D721Med (cell line): Measurements from ENCODE around the gene RNF40.
"Not testable (repeated sequence)": the region's sequence is repeated elsewhere in the genome, so short reads cannot be mapped to it uniquely, and the experiment has no call there.

ENCODE experiments used
- DNase-seq: peaks from one replicate; pipeline ENCODE4 v3.0.0; 2011; ENCODE audit warnings: low spot score; ENCODE audit not compliant: insufficient read length
- FAIRE-seq: peaks from 2 replicates; lab custom pipeline; 2011; peaks lifted over from hg19 to GRCh38; lab: Jason Lieb, UNC
- CTCF ChIP-seq: IDR thresholded peaks from 2 replicates; pipeline ENCODE4 v1.5.1; 2012; ENCODE audit warnings: mild to moderate bottlenecking, control low read depth; ENCODE audit not compliant: insufficient read depth; ENCODE audit errors: missing control alignments

The RNF40 gene

DNA sequence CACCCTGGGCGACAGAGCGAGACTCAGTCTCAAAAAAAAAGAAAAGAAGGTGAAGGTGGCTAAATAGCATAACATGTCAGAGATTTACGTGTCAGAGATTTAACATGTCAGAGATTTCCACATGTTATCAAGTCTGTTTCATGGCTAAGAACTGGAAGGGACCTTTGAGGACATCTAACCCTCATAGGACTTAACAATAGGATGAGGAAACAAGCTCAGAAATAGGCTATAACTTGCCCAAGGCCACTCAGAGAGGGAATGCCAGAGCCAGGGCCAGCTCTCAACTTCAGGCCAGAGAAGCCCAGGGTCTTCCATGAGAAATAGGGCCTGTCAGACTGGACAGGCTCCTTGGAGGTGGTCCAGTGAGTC is 51.7 kb downstream of the RNF40 start:
- DNase-seq (no peak), FAIRE-seq (no peak)
- TF ChIP-seq CTCF, result no peak

- no peak for FAIRE-seq
- no peak for TF ChIP-seq CTCF
- no peak for DNase-seq
Measured at GRCh38 chr16:30816769-30817168, 54.6 kb downstream of the RNF40 start.

DNA sequence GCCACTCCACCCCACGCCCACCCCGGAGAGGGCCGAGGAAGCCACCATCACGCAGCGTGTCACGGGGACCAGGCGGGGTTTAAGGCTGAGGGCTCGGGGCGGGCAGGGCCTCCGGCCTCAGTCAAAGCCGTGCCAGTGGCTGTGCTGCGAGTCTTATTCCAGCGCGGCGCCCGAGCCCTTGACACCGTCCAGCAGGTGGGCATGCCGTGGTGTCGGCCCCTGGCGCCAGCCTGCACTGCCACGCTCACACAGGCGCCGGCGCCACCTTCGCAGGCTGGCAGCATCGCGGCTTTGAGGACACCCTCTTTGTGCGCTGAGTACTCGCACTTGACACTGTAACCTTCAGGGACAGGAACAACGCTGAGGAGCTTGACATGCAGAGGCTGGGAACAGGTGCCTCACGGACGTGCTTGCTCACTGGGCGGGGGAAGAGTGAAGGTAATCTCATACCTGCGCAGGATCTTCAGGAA is 58.9 kb downstream of the RNF40 start:
- FAIRE-seq (no peak), DNase-seq (no peak)
- no peak for TF ChIP-seq CTCF

- not testable (repeated sequence) for FAIRE-seq, DNase-seq
Measured at GRCh38 chr16:30821441-30821840, 59.3 kb downstream of the RNF40 start.

- TF ChIP-seq CTCF, result no peak
- FAIRE-seq (no peak), DNase-seq (no peak)
Measured at GRCh38 chr16:30821891-30822290, 59.8 kb downstream of the RNF40 start.
